Naive B cell (primary cell): ENCODE data around the gene ANKUB1. TPM values are rescaled to one million over a fixed set of nuclear protein-coding genes. Genes with fewer than 3 reads are reported as not detected.

Source experiments
- ATAC-seq, 2 donors: fragments of 150-1000 bp; cut with Tn5 transposase; 2 replicates each; pipeline ENCODE4 v1.10.0; 2021; ENCODE audit warnings: low read depth in 2 of 2, mild to moderate bottlenecking in 2 of 2, moderate library complexity in 2 of 2
- DNase-seq: peaks from one replicate; pipeline ENCODE4 v3.0.0; 2022
- H3K27ac Mint-ChIP-seq, 6 donors: one replicate each; pipeline ENCODE4 v1.8.0; 2020 to 2022; ENCODE audit warnings: mild to moderate bottlenecking in 6 of 6, mixed read lengths in 6 of 6, moderate library complexity in 5 of 6, inconsistent platforms in 2 of 6
- H3K27me3 Mint-ChIP-seq, 3 donors: one replicate each; pipeline ENCODE4 v1.8.0; 2021 to 2022; ENCODE audit warnings: mixed read lengths in 3 of 3, mild to moderate bottlenecking in 1 of 3
- H3K36me3 Mint-ChIP-seq, 2 donors: one replicate each; pipeline ENCODE4 v1.8.0; 2020 to 2022; ENCODE audit warnings: mixed read lengths in 2 of 2, inconsistent platforms in 1 of 2, mild to moderate bottlenecking in 1 of 2
- H3K4me1 Mint-ChIP-seq, 3 donors: one replicate each; pipeline ENCODE4 v1.8.0; 2020 to 2022; ENCODE audit warnings: mixed read lengths in 3 of 3, inconsistent platforms in 1 of 3, mild to moderate bottlenecking in 1 of 3, moderate library complexity in 1 of 3
- H3K4me3 Mint-ChIP-seq, 8 donors: one replicate each; pipeline ENCODE4 v1.8.0; 2020 to 2022; ENCODE audit warnings: mild to moderate bottlenecking in 8 of 8, mixed read lengths in 8 of 8, moderate library complexity in 8 of 8, inconsistent platforms in 2 of 8
- H3K9me3 Mint-ChIP-seq, 7 donors: one replicate each; pipeline ENCODE4 v1.8.0; 2020 to 2022; ENCODE audit warnings: mixed read lengths in 7 of 7, mild to moderate bottlenecking in 5 of 7, inconsistent platforms in 2 of 7, moderate library complexity in 1 of 7
- polyA plus RNA-seq, 6 donors: library from polyadenylated mRNA; unstranded; fragments of 300-500 nt; fragmentation: Illumina TruSeq; gene quantifications; one replicate each; pipeline ENCODE4 v1.2.3, GENCODE V29; 2021; ENCODE audit warnings: low read depth in 6 of 6

ANKUB1 gene
- polyA plus RNA-seq, 6 donors from 2014 or later: 0.35 to 2.6 (median 0.71) TPM; not detected in 3

GRCh38 chr3:149770246-149770645 lies 22.1 kb downstream of the ANKUB1 start:
- H3K36me3 Mint-ChIP-seq: no peaks in the 10 kb centered on the region
- DNase-seq: no peak
- H3K4me3 Mint-ChIP-seq: no peak overlapping the region
- H3K27me3 Mint-ChIP-seq: peaks cover 5 to 26% (median 10%) of the 10 kb centered on the region in 3 donors
- no peak overlapping the region for H3K27ac Mint-ChIP-seq
- no peaks in the 10 kb centered on the region for H3K9me3 Mint-ChIP-seq
- H3K4me1 Mint-ChIP-seq: peaks cover 0 to 10% (median 0%) of the 10 kb centered on the region in 3 donors
- ATAC-seq: no peak

DNA sequence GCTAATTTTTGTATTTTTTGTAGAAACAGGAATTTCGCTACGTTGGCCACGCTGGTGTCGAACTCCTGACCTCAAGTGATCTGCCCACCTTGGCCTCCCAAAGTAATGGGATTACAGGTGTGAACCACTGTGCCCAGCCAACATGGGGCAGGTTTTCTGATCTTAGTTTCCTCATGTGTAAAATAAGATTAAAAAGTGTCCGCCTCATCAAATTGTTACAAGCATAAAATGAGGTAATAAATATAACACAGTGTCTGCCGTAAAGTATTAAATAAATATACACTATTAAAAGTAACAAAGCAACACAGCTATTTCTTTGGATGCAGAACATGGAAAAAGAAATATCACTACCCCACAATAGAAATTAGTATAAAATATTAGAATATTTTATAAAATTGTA lies 23.6 kb downstream of the ANKUB1 start:
- DNase-seq (no peak), ATAC-seq (no peak)
- no peak overlapping the region for H3K4me3 Mint-ChIP-seq
- H3K4me1 Mint-ChIP-seq: peaks cover 0 to 10% (median 0%) of the 10 kb centered on the region in 3 donors
- no peaks in the 10 kb centered on the region for H3K36me3 Mint-ChIP-seq
- no peaks in the 10 kb centered on the region for H3K9me3 Mint-ChIP-seq
- H3K27me3 Mint-ChIP-seq: peaks cover 5 to 26% (median 10%) of the 10 kb centered on the region in 3 donors
- no peak overlapping the region for H3K27ac Mint-ChIP-seq

DNA sequence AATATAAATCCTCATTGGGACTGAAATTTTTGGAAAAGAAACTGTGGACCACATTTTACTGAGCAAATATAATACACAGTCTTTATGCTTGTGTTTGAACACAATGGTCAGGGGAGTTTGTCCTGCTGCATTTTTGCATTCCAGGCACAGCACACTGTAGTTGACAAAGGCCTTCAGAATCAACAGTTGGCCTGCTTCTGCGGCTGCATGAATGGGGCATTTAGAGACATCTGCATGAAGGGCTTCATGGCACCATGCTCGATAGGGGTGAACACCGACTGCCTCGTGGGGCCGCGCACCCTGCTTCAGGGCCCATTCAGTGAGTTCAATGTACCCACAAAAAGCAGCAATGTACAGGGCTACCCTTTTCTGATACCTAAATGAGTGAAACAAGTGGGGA lies 24.6 kb downstream of the ANKUB1 start:
- Mint-ChIP-seq H3K4me3 (no peak overlapping the region), H3K9me3 (no peaks in the 10 kb centered on the region), H3K36me3 (no peaks in the 10 kb centered on the region), H3K27me3 (peaks cover 5 to 26% (median 10%) of the 10 kb centered on the region in 3 donors), H3K27ac (peak overlapping the region in 1 of 6 donors; percentile 80), H3K4me1 (peaks cover 0 to 10% (median 0%) of the 10 kb centered on the region in 3 donors)
- no peak for ATAC-seq
- DNase-seq: no peak

DNA sequence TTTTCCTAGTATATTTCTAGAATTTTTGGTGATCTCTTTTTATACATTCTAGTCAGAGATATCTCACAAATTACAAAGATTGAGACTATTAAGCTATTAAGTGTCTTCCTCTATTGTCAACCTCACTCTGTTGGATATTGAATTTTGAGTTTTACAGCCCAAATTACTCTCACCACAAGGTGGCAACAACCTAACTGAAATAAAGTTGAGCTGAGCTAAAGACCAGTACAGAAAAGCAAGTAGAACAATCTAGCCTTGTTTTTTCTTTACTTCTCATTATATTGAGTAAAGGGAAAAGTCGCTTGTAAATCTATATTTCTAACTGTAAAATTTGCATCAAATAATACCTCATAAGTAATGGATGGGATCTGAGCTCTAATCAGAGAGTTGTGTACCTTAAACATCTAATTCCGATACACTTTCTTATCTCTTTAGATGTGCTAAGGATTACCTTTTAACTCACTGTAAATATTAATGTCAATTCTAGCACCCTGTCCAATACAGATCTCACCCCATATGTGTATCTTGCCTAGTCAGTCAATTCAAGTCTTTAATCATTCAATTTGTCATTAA lies 26.5 kb downstream of the ANKUB1 start:
- no peaks in the 10 kb centered on the region for H3K9me3 Mint-ChIP-seq
- H3K4me3 Mint-ChIP-seq: no peak overlapping the region
- H3K4me1 Mint-ChIP-seq: no peaks in the 10 kb centered on the region
- peak; percentile 25 for DNase-seq
- peak; percentile 41 to 55 for ATAC-seq
- H3K36me3 Mint-ChIP-seq: no peaks in the 10 kb centered on the region
- H3K27me3 Mint-ChIP-seq: peaks cover 0 to 22% (median 5%) of the 10 kb centered on the region in 3 donors
- H3K27ac Mint-ChIP-seq: peak overlapping the region in 1 of 6 donors; percentile 14

DNA sequence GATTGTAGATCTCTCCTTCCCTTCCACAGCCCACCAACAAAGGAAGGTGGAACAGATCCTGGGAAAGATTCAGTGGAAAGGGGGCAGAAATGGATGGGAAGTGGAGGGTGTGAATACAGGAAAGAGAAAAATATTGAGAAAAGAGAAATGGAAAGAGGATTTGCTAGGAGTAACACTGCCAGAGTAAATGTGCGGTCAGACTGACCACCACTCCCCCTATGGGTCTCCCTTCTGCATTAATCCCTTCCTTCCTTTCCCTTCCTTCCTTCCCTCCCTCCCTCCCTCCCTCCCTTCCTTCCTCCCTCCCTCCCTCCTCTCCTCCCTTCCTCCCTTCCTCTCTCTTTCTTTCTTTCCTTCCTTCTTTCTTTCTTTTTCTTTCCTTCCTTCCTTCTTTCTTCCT lies 28.1 kb downstream of the ANKUB1 start:
- no peak for ATAC-seq
- H3K4me3 Mint-ChIP-seq: no peak overlapping the region

DNA sequence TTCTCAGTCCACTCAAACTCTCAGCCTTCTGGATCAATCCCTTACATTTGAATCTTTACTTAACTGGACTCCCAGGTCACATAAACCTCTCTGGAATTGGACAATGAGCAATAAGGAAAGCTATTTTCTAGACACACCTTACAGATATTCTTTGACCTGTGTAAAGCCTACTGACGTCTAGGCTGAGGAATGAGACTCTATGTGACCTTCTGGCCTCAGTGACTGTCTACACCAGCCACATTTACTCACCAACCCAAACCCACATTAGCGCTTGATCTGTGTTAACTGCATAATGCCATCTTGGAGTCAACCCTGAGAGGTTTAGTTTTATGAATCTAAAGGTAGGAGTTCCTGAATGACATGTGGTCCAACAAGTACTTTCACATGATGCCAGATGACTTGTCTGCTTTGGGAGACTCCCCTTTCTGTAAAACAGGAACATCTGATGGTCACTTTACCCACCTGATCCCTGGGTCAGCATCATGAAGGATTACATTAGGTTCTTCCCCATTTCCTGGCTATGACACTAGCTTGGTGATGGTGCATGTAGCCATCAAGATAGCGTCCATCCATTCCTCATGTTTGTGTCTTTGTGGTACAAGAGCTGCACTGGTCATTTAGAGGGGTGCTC lies 28.7 kb downstream of the ANKUB1 start:
- H3K9me3 Mint-ChIP-seq: no peaks in the 10 kb centered on the region
- no peak overlapping the region for H3K27ac Mint-ChIP-seq
- H3K4me3 Mint-ChIP-seq: no peak overlapping the region
- peaks cover 0 to 26% (median 13%) of the 10 kb centered on the region in 3 donors for H3K27me3 Mint-ChIP-seq
- ATAC-seq (no peak), DNase-seq (no peak)
- no peaks in the 10 kb centered on the region for H3K36me3 Mint-ChIP-seq
- no peaks in the 10 kb centered on the region for H3K4me1 Mint-ChIP-seq

More for the DNA sequence above, 28.1 kb downstream of the ANKUB1 start:
- no peaks in the 10 kb centered on the region for H3K36me3 Mint-ChIP-seq
- DNase-seq: no peak
- no peaks in the 10 kb centered on the region for H3K9me3 Mint-ChIP-seq
- H3K27me3 Mint-ChIP-seq: peaks cover 0 to 26% (median 9%) of the 10 kb centered on the region in 3 donors
- no peaks in the 10 kb centered on the region for H3K4me1 Mint-ChIP-seq
- H3K27ac Mint-ChIP-seq: peak overlapping the region in 1 of 6 donors; percentile 52

GRCh38 chr3:149753717-149754116 lies 38.6 kb downstream of the ANKUB1 start:
- no peak for DNase-seq
- Mint-ChIP-seq H3K4me3 (peak overlapping the region in 7 of 8 donors; percentile 96 to 99 (median 98)), H3K4me1 (peaks cover 3 to 30% (median 27%) of the 10 kb centered on the region in 3 donors), H3K27me3 (peaks cover 0 to 20% (median 13%) of the 10 kb centered on the region in 3 donors), H3K36me3 (peaks cover 0 to under 1% of the 10 kb centered on the region in 2 donors), H3K27ac (peak overlapping the region in 2 of 6 donors; percentile 26 to 96), H3K9me3 (no peaks in the 10 kb centered on the region)
- no peak for ATAC-seq

DNA sequence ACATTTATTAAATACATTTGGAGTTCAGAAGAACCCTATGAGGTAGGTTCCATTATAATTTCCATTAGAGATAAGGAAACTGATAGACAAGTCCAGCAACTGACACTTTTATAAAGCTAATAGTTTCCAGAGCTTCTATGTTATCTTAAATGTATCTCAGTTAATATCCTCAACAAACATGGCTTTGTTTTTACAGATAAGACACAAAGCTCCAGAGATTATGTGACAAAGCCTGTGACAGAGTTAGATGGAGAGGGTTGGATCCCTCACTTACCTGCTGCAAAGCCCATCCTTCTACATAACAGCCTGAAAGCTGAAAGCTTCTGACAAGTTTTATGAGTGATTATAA lies 39.6 kb downstream of the ANKUB1 start:
- Mint-ChIP-seq H3K9me3 (no peaks in the 10 kb centered on the region), H3K4me1 (peaks cover 3 to 34% (median 30%) of the 10 kb centered on the region in 3 donors), H3K4me3 (peak overlapping the region; percentile 96 to 99 (median 98)), H3K27ac (peak overlapping the region; percentile 91 to 96 (median 94)), H3K27me3 (peaks cover 0 to 12% (median 5%) of the 10 kb centered on the region in 3 donors), H3K36me3 (peaks cover 6 to 10% of the 10 kb centered on the region in 2 donors)
- DNase-seq (no peak), ATAC-seq (peak in 1 of 2 donors; percentile 4)

DNA sequence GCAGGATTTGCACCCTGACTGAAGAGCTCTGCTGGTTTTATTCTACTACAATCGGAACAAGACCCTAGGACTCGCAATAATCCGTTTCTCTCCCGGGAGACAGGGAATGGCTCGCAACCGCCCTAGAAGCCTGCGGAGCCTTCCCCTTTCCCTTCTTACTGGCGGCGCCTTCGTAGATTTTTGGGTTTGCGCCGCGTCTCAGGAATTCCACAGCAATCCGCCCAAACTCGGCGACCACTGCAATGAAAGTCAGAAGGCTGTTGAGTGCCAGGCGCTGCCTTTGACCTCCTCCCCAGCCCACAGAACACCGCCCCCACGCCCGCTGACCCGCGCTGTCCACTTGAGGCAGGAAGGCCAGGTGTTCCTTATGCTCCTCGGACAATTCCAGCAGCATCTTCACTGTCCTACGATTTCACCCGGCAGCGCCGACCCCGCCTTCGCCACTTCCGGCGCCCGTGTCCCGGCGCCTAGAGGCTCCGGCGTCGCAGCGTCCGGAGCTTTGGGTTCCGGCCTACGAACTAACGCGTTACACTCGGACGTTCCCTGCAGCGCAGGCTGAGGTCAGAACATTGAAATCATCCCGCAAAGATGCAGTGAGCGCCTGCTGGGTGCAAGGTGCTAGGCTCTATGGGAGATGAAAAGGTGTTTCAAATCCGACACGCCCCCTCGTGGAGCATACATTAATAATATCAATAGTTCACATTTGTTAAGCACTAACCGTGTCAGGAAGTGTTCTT lies 40.1 kb downstream of the ANKUB1 start, which contains the start of gene COMMD2:
Gene COMMD2 (minus strand): TSS at position 439 of the 737 bp plus-strand sequence. CDS start 45 bp downstream, at position 394.
- H3K27me3 Mint-ChIP-seq: peaks cover 0 to 7% (median 5%) of the 10 kb centered on the region in 3 donors
- DNase-seq: peak; percentile 68
- H3K27ac Mint-ChIP-seq: peak within 1 kb of the TSS; percentile 91 to 96 (median 94)
- ATAC-seq: peak; percentile 90 to 93
- H3K4me1 Mint-ChIP-seq: peaks cover 5 to 35% (median 30%) of the 10 kb centered on the region in 3 donors
- peaks cover 9 to 15% of the 10 kb centered on the region in 2 donors for H3K36me3 Mint-ChIP-seq
- H3K4me3 Mint-ChIP-seq: peak within 1 kb of the TSS; percentile 96 to 99 (median 98)
- no peaks in the 10 kb centered on the region for H3K9me3 Mint-ChIP-seq

- H3K4me1 Mint-ChIP-seq: peaks cover 8 to 35% (median 30%) of the 10 kb centered on the region in 3 donors
- ATAC-seq (no peak), DNase-seq (no peak)
- no peaks in the 10 kb centered on the region for H3K9me3 Mint-ChIP-seq
- peaks cover 13 to 20% of the 10 kb centered on the region in 2 donors for H3K36me3 Mint-ChIP-seq
- H3K27ac Mint-ChIP-seq: peak overlapping the region in 5 of 6 donors; percentile 91 to 96 (median 94)
- H3K4me3 Mint-ChIP-seq: peak overlapping the region; percentile 96 to 99 (median 98)
- H3K27me3 Mint-ChIP-seq: peaks cover 0 to 1% (median under 1%) of the 10 kb centered on the region in 3 donors
These were observed 40.8 kb downstream of the ANKUB1 start for GRCh38 chr3:149751551-149751950.

GRCh38 chr3:149744606-149745005 lies 47.7 kb downstream of the ANKUB1 start:
- Mint-ChIP-seq H3K9me3 (no peaks in the 10 kb centered on the region), H3K36me3 (peaks cover 26 to 39% of the 10 kb centered on the region in 2 donors), H3K4me1 (peaks cover 3 to 9% (median 5%) of the 10 kb centered on the region in 3 donors), H3K27ac (no peak overlapping the region), H3K27me3 (no peaks in the 10 kb centered on the region), H3K4me3 (no peak overlapping the region)
- DNase-seq (no peak), ATAC-seq (no peak)

- Mint-ChIP-seq H3K36me3 (peaks cover 29 to 44% of the 10 kb centered on the region in 2 donors), H3K4me1 (peaks cover 3 to 5% (median 5%) of the 10 kb centered on the region in 3 donors), H3K27ac (peak overlapping the region in 1 of 6 donors; percentile 4), H3K9me3 (no peaks in the 10 kb centered on the region), H3K4me3 (no peak overlapping the region), H3K27me3 (no peaks in the 10 kb centered on the region)
- ATAC-seq: no peak
- no peak for DNase-seq
These were observed 48.2 kb downstream of the ANKUB1 start for GRCh38 chr3:149744151-149744550.

DNA sequence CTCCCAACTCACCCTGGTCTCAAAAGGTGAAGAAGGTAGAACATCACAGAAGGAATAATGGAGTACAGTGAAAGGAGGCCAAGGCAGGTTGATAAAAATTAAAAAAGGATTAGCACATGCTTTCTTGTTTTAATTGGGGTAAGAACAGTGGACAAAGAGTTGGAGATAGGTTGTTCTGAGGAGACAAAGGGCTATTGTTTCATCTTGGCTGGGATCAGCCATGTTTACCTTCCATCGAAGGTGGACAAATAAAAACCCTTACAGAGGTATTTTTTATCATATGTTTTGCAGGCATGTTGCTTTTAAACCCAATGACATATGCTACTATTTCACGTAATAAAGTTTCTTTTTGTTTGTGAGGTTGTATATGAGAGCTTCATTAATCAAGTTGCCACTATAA lies 53.0 kb downstream of the ANKUB1 start:
- no peaks in the 10 kb centered on the region for H3K4me1 Mint-ChIP-seq
- no peaks in the 10 kb centered on the region for H3K9me3 Mint-ChIP-seq
- no peak overlapping the region for H3K4me3 Mint-ChIP-seq
- ATAC-seq (no peak), DNase-seq (no peak)
- no peaks in the 10 kb centered on the region for H3K27me3 Mint-ChIP-seq
- H3K27ac Mint-ChIP-seq: peak overlapping the region in 1 of 6 donors; percentile 85
- peaks cover 12 to 16% of the 10 kb centered on the region in 2 donors for H3K36me3 Mint-ChIP-seq
